Measurements from ENCODE around the gene PIK3R1. TPM values are rescaled to one million over a fixed set of nuclear protein-coding genes. Genes with fewer than 3 reads are reported as not detected.

PIK3R1 gene
- total RNA-seq, 1 experiment from 2014 or later = 1.7 TPM

DNA sequence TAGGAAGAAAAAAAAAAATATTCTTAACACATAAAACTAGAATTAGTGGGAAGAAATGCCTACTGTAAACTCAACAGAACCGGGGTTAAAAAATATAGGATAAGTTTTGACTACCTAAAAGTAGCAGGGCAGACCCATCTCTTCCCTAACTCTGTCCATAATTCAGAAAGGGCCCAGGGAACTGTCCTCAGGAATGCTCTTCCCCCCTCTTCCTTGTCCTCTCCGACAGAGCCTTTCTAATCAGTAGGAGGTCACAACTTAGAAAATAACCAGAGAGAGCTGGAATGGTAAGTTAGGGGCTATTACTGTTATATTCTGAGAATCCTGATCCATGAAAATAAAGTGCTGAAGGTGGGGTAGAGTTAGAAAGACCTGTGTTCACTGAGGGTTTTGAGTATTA lies 22.2 kb downstream of the PIK3R1 start:
- no TSS peak for BruUV-seq (replicated peaks)
- Histone ChIP-seq H3K4me2 (ENCODE audit: low read length) (no peak overlapping the region), H2AFZ (ENCODE audit: low read length) (no peak overlapping the region), H3K36me3 (ENCODE audit: low read depth, low read length) (no peaks in the 10 kb centered on the region), H3K9me2 (replicated peaks; ENCODE audit: low read length) (no peaks in the 10 kb centered on the region), H3K27ac (ENCODE audit: low read length) (no peak overlapping the region), H3K4me3 (ENCODE audit: low read length) (no peak overlapping the region), H3F3A (ENCODE audit: low read length, unreplicated experiment) (no peaks in the 10 kb centered on the region), H4K20me1 (ENCODE audit: low read length) (no peaks in the 10 kb centered on the region), H3K79me2 (ENCODE audit: low read length) (no peaks in the 10 kb centered on the region), H3K27me3 (ENCODE audit: low read length) (no peaks in the 10 kb centered on the region), H3K4me1 (ENCODE audit: insufficient read depth, low read length) (no peaks in the 10 kb centered on the region), H3K9ac (ENCODE audit: low read length) (no peak overlapping the region), H3K9me3 (ENCODE audit: low read length) (no peaks in the 10 kb centered on the region)
- intact Hi-C loops (cut with micrococcal nuclease) = no loop called here
- DNase-seq (no peak), ATAC-seq (no peak)
- CTCF ChIA-PET = no interaction called here
- POLR2A ChIA-PET (ENCODE audit: unreplicated experiment) = no interaction called here
- TF ChIP-seq EZH2phosphoT487 (IDR thresholded peaks at IDR 0.05; ENCODE audit: borderline replicate concordance, low read length) = no peak
- no peak for TF ChIP-seq EZH2 (IDR thresholded peaks at IDR 0.05; ENCODE audit: low read length, unreplicated experiment)
- TF ChIP-seq CTCF (conservative IDR thresholded peaks at IDR 0.05; ENCODE audit: low read depth, low read length) = no peak

- no peak for DNase-seq
- CTCF ChIA-PET = no interaction called here
- Histone ChIP-seq H3K27me3 (ENCODE audit: low read length) (no peaks in the 10 kb centered on the region), H3K9ac (ENCODE audit: low read length) (no peak overlapping the region), H2AFZ (ENCODE audit: low read length) (no peak overlapping the region), H3F3A (ENCODE audit: low read length, unreplicated experiment) (no peaks in the 10 kb centered on the region), H3K79me2 (ENCODE audit: low read length) (no peaks in the 10 kb centered on the region), H3K4me3 (ENCODE audit: low read length) (no peak overlapping the region), H3K9me2 (replicated peaks; ENCODE audit: low read length) (no peaks in the 10 kb centered on the region), H3K4me1 (ENCODE audit: insufficient read depth, low read length) (no peaks in the 10 kb centered on the region), H3K27ac (ENCODE audit: low read length) (no peak overlapping the region), H3K9me3 (ENCODE audit: low read length) (no peaks in the 10 kb centered on the region), H4K20me1 (ENCODE audit: low read length) (no peaks in the 10 kb centered on the region), H3K36me3 (ENCODE audit: low read depth, low read length) (no peaks in the 10 kb centered on the region), H3K4me2 (ENCODE audit: low read length) (no peak overlapping the region)
- TF ChIP-seq CTCF (conservative IDR thresholded peaks at IDR 0.05; ENCODE audit: low read depth, low read length) (no peak), EZH2phosphoT487 (IDR thresholded peaks at IDR 0.05; ENCODE audit: borderline replicate concordance, low read length) (no peak), EZH2 (IDR thresholded peaks at IDR 0.05; ENCODE audit: low read length, unreplicated experiment) (no peak)
- ATAC-seq = no peak
- POLR2A ChIA-PET (ENCODE audit: unreplicated experiment) = no interaction called here
- intact Hi-C loops (cut with micrococcal nuclease) = no loop called here
- no TSS peak for BruUV-seq (replicated peaks)
Observed at GRCh38 chr5:68239487-68239886, 23.9 kb downstream of the PIK3R1 start.

DNA sequence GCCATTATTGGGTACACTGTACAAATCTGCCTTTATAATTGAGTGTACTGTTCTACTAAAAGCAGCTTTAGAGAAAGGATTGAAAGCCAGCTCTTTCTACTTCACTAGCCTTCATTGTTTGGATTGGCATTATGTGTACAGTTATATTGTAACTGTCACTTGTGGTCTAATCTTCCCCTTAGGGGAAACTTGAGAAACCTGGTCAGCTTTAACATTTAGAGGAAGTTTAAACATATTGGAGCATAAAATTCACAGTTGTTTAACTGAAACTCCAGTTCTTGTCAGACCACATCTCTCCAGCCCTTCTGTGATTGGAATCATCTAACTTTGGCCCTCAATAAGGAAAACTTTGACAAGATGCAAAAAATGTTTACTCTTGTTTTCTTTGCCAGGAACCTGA lies 24.6 kb downstream of the PIK3R1 start:
- H3K36me3 ChIP-seq (ENCODE audit: low read depth, low read length) = no peaks in the 10 kb centered on the region
- BruUV-seq (replicated peaks) = no TSS peak
- H3K4me3 ChIP-seq (ENCODE audit: low read length) = no peak overlapping the region
- no peaks in the 10 kb centered on the region for H3F3A ChIP-seq (ENCODE audit: low read length, unreplicated experiment)
- POLR2A ChIA-PET (ENCODE audit: unreplicated experiment) = no interaction called here
- no peaks in the 10 kb centered on the region for H3K9me2 ChIP-seq (replicated peaks; ENCODE audit: low read length)
- H3K9me3 ChIP-seq (ENCODE audit: low read length) = no peaks in the 10 kb centered on the region
- no peak overlapping the region for H2AFZ ChIP-seq (ENCODE audit: low read length)
- ATAC-seq (no peak), DNase-seq (no peak)
- no peaks in the 10 kb centered on the region for H3K79me2 ChIP-seq (ENCODE audit: low read length)
- intact Hi-C loops (cut with micrococcal nuclease) = no loop called here
- H3K27ac ChIP-seq (ENCODE audit: low read length) = no peak overlapping the region
- H3K9ac ChIP-seq (ENCODE audit: low read length) = no peak overlapping the region
- H4K20me1 ChIP-seq (ENCODE audit: low read length) = no peaks in the 10 kb centered on the region
- CTCF ChIA-PET = no interaction called here
- TF ChIP-seq EZH2 (IDR thresholded peaks at IDR 0.05; ENCODE audit: low read length, unreplicated experiment) (no peak), EZH2phosphoT487 (IDR thresholded peaks at IDR 0.05; ENCODE audit: borderline replicate concordance, low read length) (no peak), CTCF (conservative IDR thresholded peaks at IDR 0.05; ENCODE audit: low read depth, low read length) (no peak)
- H3K27me3 ChIP-seq (ENCODE audit: low read length) = no peaks in the 10 kb centered on the region
- no peaks in the 10 kb centered on the region for H3K4me1 ChIP-seq (ENCODE audit: insufficient read depth, low read length)
- no peak overlapping the region for H3K4me2 ChIP-seq (ENCODE audit: low read length)

Data from PC-3 (cell line).